OCI-LY1 (cell line): ENCODE results near the gene MRPL23.

Experiments used
- EZH2 ChIP-seq: fragments of 200-600 bp; sonication (generic), shearing (Covaris generic); IDR thresholded peaks from 2 replicates; pipeline ENCODE4 v1.8.0; 2017; ENCODE audit warnings: borderline replicate concordance, mixed run types, mild to moderate bottlenecking, antibody characterized with exemption, low read length, moderate library complexity, mixed read lengths
- TF ChIP-seq, protein P1 (sequence below): fragments of 200-600 bp; sonication (generic), shearing (Covaris generic); IDR thresholded peaks from 2 replicates; pipeline ENCODE4 v1.5.1; 2017; ENCODE audit warnings: mild to moderate bottlenecking, antibody characterized with exemption, low read length, moderate library complexity, mixed read lengths

DNA sequence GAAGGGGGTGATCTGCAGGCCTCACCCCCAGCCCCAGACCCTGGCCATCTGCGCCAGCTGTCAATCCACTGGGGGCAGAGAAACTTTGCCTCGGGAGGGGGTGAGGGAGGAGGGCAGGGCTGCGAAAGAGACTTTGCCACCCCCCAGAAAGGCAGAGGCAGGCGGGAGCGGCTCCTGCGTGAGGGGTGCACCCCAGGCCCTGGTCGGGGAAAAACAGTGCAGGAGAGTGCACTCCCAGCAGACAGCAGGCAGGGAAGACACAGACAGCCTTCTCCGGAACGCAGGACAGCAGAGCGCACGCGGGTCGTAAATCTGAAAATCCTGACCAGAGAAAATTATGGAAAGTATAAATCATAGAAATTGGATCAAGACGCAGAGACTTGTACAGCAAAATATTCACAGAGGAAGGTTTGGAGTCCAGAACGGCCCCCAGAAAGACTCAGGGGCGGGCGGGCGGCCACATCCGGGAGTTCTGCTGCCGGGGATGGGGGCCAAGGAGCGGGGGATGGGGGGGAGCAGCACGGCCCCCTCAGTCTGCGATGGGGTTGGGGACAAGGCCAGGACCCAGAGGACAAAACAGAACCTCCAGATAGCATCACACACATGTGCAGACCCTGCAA, 8.0 kb upstream of the MRPL23 start:
- TF ChIP-seq EZH2: no peak
- TF ChIP-seq, protein P1, sequence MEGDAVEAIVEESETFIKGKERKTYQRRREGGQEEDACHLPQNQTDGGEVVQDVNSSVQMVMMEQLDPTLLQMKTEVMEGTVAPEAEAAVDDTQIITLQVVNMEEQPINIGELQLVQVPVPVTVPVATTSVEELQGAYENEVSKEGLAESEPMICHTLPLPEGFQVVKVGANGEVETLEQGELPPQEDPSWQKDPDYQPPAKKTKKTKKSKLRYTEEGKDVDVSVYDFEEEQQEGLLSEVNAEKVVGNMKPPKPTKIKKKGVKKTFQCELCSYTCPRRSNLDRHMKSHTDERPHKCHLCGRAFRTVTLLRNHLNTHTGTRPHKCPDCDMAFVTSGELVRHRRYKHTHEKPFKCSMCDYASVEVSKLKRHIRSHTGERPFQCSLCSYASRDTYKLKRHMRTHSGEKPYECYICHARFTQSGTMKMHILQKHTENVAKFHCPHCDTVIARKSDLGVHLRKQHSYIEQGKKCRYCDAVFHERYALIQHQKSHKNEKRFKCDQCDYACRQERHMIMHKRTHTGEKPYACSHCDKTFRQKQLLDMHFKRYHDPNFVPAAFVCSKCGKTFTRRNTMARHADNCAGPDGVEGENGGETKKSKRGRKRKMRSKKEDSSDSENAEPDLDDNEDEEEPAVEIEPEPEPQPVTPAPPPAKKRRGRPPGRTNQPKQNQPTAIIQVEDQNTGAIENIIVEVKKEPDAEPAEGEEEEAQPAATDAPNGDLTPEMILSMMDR: no peak
